Caco-2 (cell line): ENCODE measurements around the gene QSER1. TPM values are rescaled to one million over a fixed set of nuclear protein-coding genes. Genes with fewer than 3 reads are reported as not detected.

Experiments used
- BruUV-seq: library from RNA; stranded (reverse); fragments of 400-500 nt; replicated peaks from 2 replicates; lab custom pipeline; 2021; lab: Mats Ljungman, UMichigan
- CTCF ChIA-PET: fragments of 300-600 bp; sonication (Branson Sonifier 250); formaldehyde crosslinking; loops from one replicate; lab custom pipeline; 2022; ENCODE audit warnings: antibody characterized with exemption; lab: Charles Lee
- POLR2A ChIA-PET: fragments of 300-600 bp; sonication (Branson Sonifier 250); formaldehyde crosslinking; loops from one replicate; lab custom pipeline; 2022; ENCODE audit warnings: antibody characterized with exemption; lab: Charles Lee
- DNase-seq, 2 experiments: peaks; one replicate each; pipeline versions ENCODE4 v3.0.0 to v3.0.0-alpha.2; 2020 to 2022
- H3K27me3 ChIP-seq: replicated peaks from 2 replicates; pipeline ENCODE4 v1.6.0; 2011; ENCODE audit warnings: low read length; ENCODE audit not compliant: control insufficient read depth, insufficient read depth
- H3K36me3 ChIP-seq: 2 replicates; pipeline ENCODE4 v1.5.1; 2011; ENCODE audit warnings: low read length; ENCODE audit not compliant: control insufficient read depth, insufficient read depth
- H3K4me1 ChIP-seq: fragments of 250-450 bp; sonication (Bioruptor Pico); 2 replicates; pipeline ENCODE4 v1.5.1; 2020; ENCODE audit warnings: mild to moderate bottlenecking
- H3K4me3 ChIP-seq: 2 replicates; pipeline ENCODE4 v1.5.1; 2011; ENCODE audit warnings: low read depth, mild to moderate bottlenecking, control low read depth, low read length
- H3K9me3 ChIP-seq: fragments of 250-450 bp; sonication (Bioruptor Pico); 2 replicates; pipeline ENCODE4 v1.5.1; 2020; ENCODE audit warnings: mild to moderate bottlenecking, moderate library complexity
- H3K27ac Mint-ChIP-seq: one replicate; pipeline ENCODE4 v1.8.0; 2022; ENCODE audit warnings: mixed read lengths; ENCODE audit not compliant: unreplicated experiment
- H3K27me3 Mint-ChIP-seq: one replicate; pipeline ENCODE4 v1.8.0; 2022; ENCODE audit warnings: mixed read lengths; ENCODE audit not compliant: insufficient read depth, unreplicated experiment
- H3K36me3 Mint-ChIP-seq: one replicate; pipeline ENCODE4 v1.8.0; 2022; ENCODE audit warnings: mild to moderate bottlenecking, mixed read lengths; ENCODE audit not compliant: insufficient read depth, unreplicated experiment
- H3K4me1 Mint-ChIP-seq: one replicate; pipeline ENCODE4 v1.8.0; 2022; ENCODE audit warnings: low read depth, mixed read lengths; ENCODE audit not compliant: unreplicated experiment
- H3K4me3 Mint-ChIP-seq: one replicate; pipeline ENCODE4 v1.8.0; 2022; ENCODE audit warnings: mild to moderate bottlenecking, moderate library complexity, mixed read lengths; ENCODE audit not compliant: unreplicated experiment
- H3K9me3 Mint-ChIP-seq: one replicate; pipeline ENCODE4 v1.8.0; 2022; ENCODE audit warnings: mixed read lengths; ENCODE audit not compliant: unreplicated experiment
- CTCF ChIP-seq, 2 experiments: fragments of 200-600 bp in 1 of 2; IDR thresholded peaks; 1 replicate in 1 of 2; 2 replicates in 1 of 2; pipeline versions ENCODE4 v1.5.1 to v1.8.0; 2011 to 2022; ENCODE audit warnings: antibody characterized with exemption in 1 of 2, control low read depth in 1 of 2, inconsistent platforms in 1 of 2, low read depth in 1 of 2, low read length in 1 of 2, mild to moderate bottlenecking in 1 of 2, moderate library complexity in 1 of 2; ENCODE audit not compliant: insufficient read depth in 1 of 2, severe bottlenecking in 1 of 2, unreplicated experiment in 1 of 2
- intact Hi-C: fragments of 100-400 bp; cut with micrococcal nuclease; formaldehyde crosslinking; loops from one replicate; pipeline ENCODE4 v1.10.0; 2022; ENCODE audit not compliant: unreplicated experiment
- total RNA-seq: library from RNA; stranded (reverse); gene quantifications from 2 replicates; pipeline ENCODE4 v1.2.3, GENCODE V29; 2022

The QSER1 gene
- total RNA-seq, 1 experiment from 2014 or later = 45.0 TPM

GRCh38 chr11:32916361-32916760, 23.8 kb downstream of the QSER1 start:
- Histone ChIP-seq H3K27me3 (no peaks in the 10 kb centered on the region), H3K4me1 (peaks cover 36% of the 10 kb centered on the region), H3K9me3 (no peaks in the 10 kb centered on the region), H3K36me3 (no peaks in the 10 kb centered on the region), H3K4me3 (no peak overlapping the region)
- POLR2A ChIA-PET = no interaction called here
- Mint-ChIP-seq H3K4me1 (peaks cover 39% of the 10 kb centered on the region), H3K27me3 (no peaks in the 10 kb centered on the region), H3K9me3 (no peaks in the 10 kb centered on the region), H3K36me3 (peaks cover 18% of the 10 kb centered on the region), H3K4me3 (no peak overlapping the region), H3K27ac (no peak overlapping the region)
- no TSS peak for BruUV-seq
- CTCF ChIA-PET = no interaction called here
- DNase-seq = no peak
- no peak for TF ChIP-seq CTCF (IDR thresholded peaks at IDR 0.05; ENCODE audit: insufficient read depth in 1 of 2, low read depth in 1 of 2, low read length in 1 of 2, severe bottlenecking in 1 of 2, unreplicated experiment in 1 of 2)
- intact Hi-C loops = no loop called here

- Mint-ChIP-seq H3K9me3 (no peaks in the 10 kb centered on the region), H3K36me3 (peaks cover 18% of the 10 kb centered on the region), H3K4me1 (peaks cover 35% of the 10 kb centered on the region), H3K27me3 (no peaks in the 10 kb centered on the region), H3K4me3 (no peak overlapping the region), H3K27ac (no peak overlapping the region)
- TF ChIP-seq CTCF (IDR thresholded peaks at IDR 0.05; ENCODE audit: insufficient read depth in 1 of 2, low read depth in 1 of 2, low read length in 1 of 2, severe bottlenecking in 1 of 2, unreplicated experiment in 1 of 2) = no peak
- BruUV-seq = no TSS peak
- no peaks in the 10 kb centered on the region for H3K9me3 ChIP-seq
- no peak for DNase-seq
- no peaks in the 10 kb centered on the region for H3K36me3 ChIP-seq
- H3K27me3 ChIP-seq = no peaks in the 10 kb centered on the region
- H3K4me1 ChIP-seq = peaks cover 36% of the 10 kb centered on the region
- H3K4me3 ChIP-seq = no peak overlapping the region
- ChIA-PET POLR2A (no interaction called here), CTCF (no interaction called here)
- intact Hi-C loops = no loop called here
These were observed 24.4 kb downstream of the QSER1 start for GRCh38 chr11:32916994-32917393.

GRCh38 chr11:32918427-32918826, 25.8 kb downstream of the QSER1 start:
- Mint-ChIP-seq H3K27ac (peak overlapping the region; percentile 78), H3K9me3 (no peaks in the 10 kb centered on the region), H3K4me1 (peaks cover 29% of the 10 kb centered on the region), H3K36me3 (peaks cover 19% of the 10 kb centered on the region), H3K27me3 (no peaks in the 10 kb centered on the region), H3K4me3 (peak overlapping the region; percentile 33)
- CTCF ChIA-PET = no interaction called here
- Histone ChIP-seq H3K27me3 (no peaks in the 10 kb centered on the region), H3K4me3 (no peak overlapping the region), H3K9me3 (no peaks in the 10 kb centered on the region), H3K36me3 (no peaks in the 10 kb centered on the region), H3K4me1 (peaks cover 34% of the 10 kb centered on the region)
- intact Hi-C loops = loop anchor here (2.0 kb wide), 1 partner anchor 18 kb away; no protein-coding TSS in a partner anchor
- POLR2A ChIA-PET = interaction anchor here (1.5 kb wide), 1 partner anchor 25 kb away, joined by 6 read pairs; the partner anchor contains the start of gene QSER1
- no peak for TF ChIP-seq CTCF (IDR thresholded peaks at IDR 0.05; ENCODE audit: insufficient read depth in 1 of 2, low read depth in 1 of 2, low read length in 1 of 2, severe bottlenecking in 1 of 2, unreplicated experiment in 1 of 2)
- BruUV-seq = no TSS peak
- DNase-seq = no peak
